Mucosa of descending colon (tissue), 3 donors: Measurements from ENCODE around the gene UGT1A3. TPM values are rescaled to one million over a fixed set of nuclear protein-coding genes. Genes with fewer than 3 reads are reported as not detected.

Experiments
- ATAC-seq: fragments of 200-7000 bp; cut with Tn5 transposase; one replicate; pipeline ENCODE4 v1.9.1; 2020; ENCODE audit warnings: mild to moderate bottlenecking, moderate library complexity
- DNase-seq, 3 donors: peaks; one replicate each; pipeline ENCODE4 v3.0.0-alpha.2; 2020
- H3K36me3 ChIP-seq: fragments of 200-600 bp; one replicate; pipeline ENCODE4 v1.8.0; 2021; ENCODE audit warnings: low read depth, mild to moderate bottlenecking
- H3K4me1 ChIP-seq: fragments of 200-600 bp; one replicate; pipeline ENCODE4 v1.8.0; 2021; ENCODE audit warnings: low read depth, mild to moderate bottlenecking
- H3K4me3 ChIP-seq: fragments of 200-600 bp; one replicate; pipeline ENCODE4 v1.8.0; 2021; ENCODE audit warnings: mild to moderate bottlenecking
- H3K9me3 ChIP-seq: fragments of 200-600 bp; one replicate; pipeline ENCODE4 v1.8.0; 2021; ENCODE audit warnings: mild to moderate bottlenecking
- intact Hi-C, 2 donors: fragments of 100-400 bp; cut with DNase I in 1 of 2; cut with micrococcal nuclease in 1 of 2; formaldehyde crosslinking; loops; one replicate each; pipeline versions ENCODE4 v1.11.0 to v1.11.1; 2022; cut with DNase I, micrococcal nuclease
- total RNA-seq, 3 donors: library from RNA; stranded (reverse); fragmentation: NEBNext Ultra II Directional in 2 of 3; extraction: Animal tissue kit (Norgen Biotek cat#: 25700) in 2 of 3; gene quantifications; one replicate each; pipeline versions ENCODE4 v1.2.1 to v1.2.4, GENCODE V29; 2021 to 2023
- TF ChIP-seq, protein P1 (sequence below): fragments of 200-600 bp; IDR thresholded peaks from one replicate; pipeline ENCODE4 v1.8.0; 2022; ENCODE audit warnings: antibody characterized with exemption, mild to moderate bottlenecking
- donor health status: DM: no; HTN: no; CAD: no; lungs with moderate emphysema.
- donor health status: DM: no; HTN: no; CAD: no.
- donor health status: DM: no; HTN: yes; CAD: no.

UGT1A3 gene
- total RNA-seq, 3 donors from 2014 or later = 2.6 to 4.7 (median 2.7) TPM

DNA sequence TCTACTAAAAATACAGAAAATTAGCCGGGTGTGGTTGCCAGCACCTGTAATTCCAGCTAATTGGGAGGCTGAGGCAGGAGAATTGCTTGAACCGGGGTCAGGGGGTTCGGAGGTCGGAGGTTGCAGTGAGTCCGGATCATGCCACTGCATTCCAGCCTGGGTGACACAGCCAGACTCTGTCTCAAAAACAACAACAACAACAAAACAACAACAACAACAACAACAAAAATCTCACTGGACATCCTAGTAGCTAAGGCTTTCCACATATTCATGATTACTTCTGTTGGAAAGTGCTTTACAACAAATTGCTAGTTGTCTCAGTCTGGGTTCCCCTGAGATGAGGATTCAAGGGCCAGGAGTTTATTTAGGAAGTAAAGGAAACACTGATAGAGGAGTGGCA, 45.0 kb downstream of the UGT1A3 start:
- no peaks in the 10 kb centered on the region for H3K4me1 ChIP-seq
- H3K36me3 ChIP-seq = no peaks in the 10 kb centered on the region
- intact Hi-C loops = no loop called here
- H3K4me3 ChIP-seq = no peak overlapping the region
- TF ChIP-seq, protein P1, sequence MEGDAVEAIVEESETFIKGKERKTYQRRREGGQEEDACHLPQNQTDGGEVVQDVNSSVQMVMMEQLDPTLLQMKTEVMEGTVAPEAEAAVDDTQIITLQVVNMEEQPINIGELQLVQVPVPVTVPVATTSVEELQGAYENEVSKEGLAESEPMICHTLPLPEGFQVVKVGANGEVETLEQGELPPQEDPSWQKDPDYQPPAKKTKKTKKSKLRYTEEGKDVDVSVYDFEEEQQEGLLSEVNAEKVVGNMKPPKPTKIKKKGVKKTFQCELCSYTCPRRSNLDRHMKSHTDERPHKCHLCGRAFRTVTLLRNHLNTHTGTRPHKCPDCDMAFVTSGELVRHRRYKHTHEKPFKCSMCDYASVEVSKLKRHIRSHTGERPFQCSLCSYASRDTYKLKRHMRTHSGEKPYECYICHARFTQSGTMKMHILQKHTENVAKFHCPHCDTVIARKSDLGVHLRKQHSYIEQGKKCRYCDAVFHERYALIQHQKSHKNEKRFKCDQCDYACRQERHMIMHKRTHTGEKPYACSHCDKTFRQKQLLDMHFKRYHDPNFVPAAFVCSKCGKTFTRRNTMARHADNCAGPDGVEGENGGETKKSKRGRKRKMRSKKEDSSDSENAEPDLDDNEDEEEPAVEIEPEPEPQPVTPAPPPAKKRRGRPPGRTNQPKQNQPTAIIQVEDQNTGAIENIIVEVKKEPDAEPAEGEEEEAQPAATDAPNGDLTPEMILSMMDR = no peak
- ATAC-seq = no peak
- H3K9me3 ChIP-seq = peaks cover 2% of the 10 kb centered on the region
- DNase-seq = no peak

GRCh38 chr2:233775414-233775813, 46.6 kb downstream of the UGT1A3 start:
- TF ChIP-seq, protein P1 = no peak
- no peaks in the 10 kb centered on the region for H3K36me3 ChIP-seq
- intact Hi-C loops = no loop called here
- H3K4me1 ChIP-seq = no peaks in the 10 kb centered on the region
- H3K4me3 ChIP-seq = no peak overlapping the region
- ATAC-seq = no peak
- no peak for DNase-seq
- H3K9me3 ChIP-seq = peaks cover 2% of the 10 kb centered on the region

- no peaks in the 10 kb centered on the region for H3K36me3 ChIP-seq
- ATAC-seq (no peak), DNase-seq (no peak)
- H3K9me3 ChIP-seq = peaks cover 2% of the 10 kb centered on the region
- H3K4me1 ChIP-seq = no peaks in the 10 kb centered on the region
- intact Hi-C loops = no loop called here
- TF ChIP-seq, protein P1 = no peak
- no peak within 1 kb of the TSS for H3K4me3 ChIP-seq
Observed at GRCh38 chr2:233778030-233778429, 49.2 kb downstream of the UGT1A3 start, which contains the start of gene MROH2A. TSS of gene MROH2A (plus strand) at chr2:233778330. CDS start at chr2:233779359, 1,029 bp downstream.

DNA sequence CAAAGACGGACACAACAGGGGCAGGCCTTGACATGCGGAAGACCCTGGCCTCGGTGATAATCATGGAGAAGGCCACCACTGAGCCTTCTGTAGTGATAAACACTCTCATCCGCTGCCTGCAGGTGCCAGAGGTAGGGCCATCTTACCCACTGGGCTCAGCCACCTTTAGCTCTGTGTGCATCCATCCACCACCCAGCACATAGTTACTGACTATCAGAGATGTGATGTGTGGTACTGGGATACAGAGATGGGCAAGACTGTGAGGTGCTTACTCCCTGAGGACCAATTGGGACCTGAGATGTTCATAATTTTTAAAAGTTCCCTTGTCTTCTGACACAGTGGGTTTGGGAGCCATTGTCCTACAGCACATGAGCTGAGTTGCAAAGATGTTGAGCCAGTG, 50.9 kb downstream of the UGT1A3 start:
- intact Hi-C loops = no loop called here
- H3K36me3 ChIP-seq = no peaks in the 10 kb centered on the region
- no peak for DNase-seq
- H3K4me1 ChIP-seq = no peaks in the 10 kb centered on the region
- peaks cover 2% of the 10 kb centered on the region for H3K9me3 ChIP-seq
- TF ChIP-seq, protein P1 = no peak
- no peak overlapping the region for H3K4me3 ChIP-seq
- no peak for ATAC-seq

GRCh38 chr2:233780771-233781170, 51.9 kb downstream of the UGT1A3 start:
- no peak for DNase-seq
- Histone ChIP-seq H3K4me3 (no peak overlapping the region), H3K36me3 (no peaks in the 10 kb centered on the region), H3K4me1 (no peaks in the 10 kb centered on the region), H3K9me3 (no peaks in the 10 kb centered on the region)
- peak; percentile 32 for ATAC-seq
- intact Hi-C loops = no loop called here
- TF ChIP-seq, protein P1 = no peak

- H3K4me1 ChIP-seq = no peaks in the 10 kb centered on the region
- intact Hi-C loops = no loop called here
- DNase-seq (no peak), ATAC-seq (no peak)
- no peak overlapping the region for H3K4me3 ChIP-seq
- H3K36me3 ChIP-seq = no peaks in the 10 kb centered on the region
- TF ChIP-seq, protein P1 = no peak
- no peaks in the 10 kb centered on the region for H3K9me3 ChIP-seq
Observed at GRCh38 chr2:233789554-233789953, 60.7 kb downstream of the UGT1A3 start.
